Vagina (tissue), 2 donors: ENCODE data around the gene TBCC. TPM values are rescaled to one million over a fixed set of nuclear protein-coding genes. Genes with fewer than 3 reads are reported as not detected.

ENCODE experiments used
- DNase-seq, 2 donors: peaks; one replicate each; pipeline ENCODE4 v3.0.0-alpha.2; 2017; ENCODE audit errors: extremely low spot score in 2 of 2
- H3K27ac ChIP-seq: fragments of 200-600 bp; sonication (generic); one replicate; pipeline ENCODE4 v1.5.1; 2019
- H3K27me3 ChIP-seq: fragments of 200-600 bp; sonication (generic); one replicate; pipeline ENCODE4 v1.5.1; 2019
- H3K36me3 ChIP-seq, 2 donors: fragments of 200-600 bp; sonication (generic); one replicate each; pipeline ENCODE4 v1.5.1; 2017 to 2019
- H3K4me1 ChIP-seq: fragments of 200-600 bp; sonication (generic); one replicate; pipeline ENCODE4 v1.5.1; 2019
- H3K4me3 ChIP-seq, 2 donors: fragments of 200-600 bp; sonication (generic); 1 replicate in 1 of 2; 2 replicates in 1 of 2; pipeline ENCODE4 v1.5.1; 2016 to 2019
- H3K9me3 ChIP-seq: fragments of 200-600 bp; sonication (generic); one replicate; pipeline ENCODE4 v1.5.1; 2019
- POLR2A ChIP-seq, 2 donors: fragments of 450-650 bp; IDR thresholded peaks; one replicate each; pipeline ENCODE4 v1.6.1; 2017; ENCODE audit warnings: antibody characterized with exemption in 2 of 2, mild to moderate bottlenecking in 2 of 2, moderate library complexity in 2 of 2
- POLR2AphosphoS5 ChIP-seq, 2 donors: sonication (generic); formaldehyde crosslinking; IDR thresholded peaks; one replicate each; pipeline ENCODE4 v1.9.0; 2017; ENCODE audit warnings: antibody characterized with exemption in 2 of 2, mild to moderate bottlenecking in 2 of 2, low read depth in 1 of 2; ENCODE audit not compliant: insufficient read depth in 1 of 2
- intact Hi-C: fragments of 100-400 bp; cut with DNase I; formaldehyde crosslinking; loops from one replicate; pipeline ENCODE4 v1.15.1; 2023
- total RNA-seq: library from RNA; depleted of rRNA; stranded (reverse); fragments of >200 nt; gene quantifications from one replicate; pipeline ENCODE4 v1.2.3, GENCODE V29; 2016
- TF ChIP-seq, protein P1 (sequence below), 3 experiments: fragments of 450-650 bp in 2 of 3; fragments of 200-600 bp in 1 of 3; sonication (generic) in 1 of 3; IDR thresholded peaks; one replicate each; pipeline ENCODE4 v1.5.1; 2017 to 2019; ENCODE audit warnings: antibody characterized with exemption in 3 of 3, mild to moderate bottlenecking in 2 of 3, moderate library complexity in 2 of 3

Gene TBCC
- total RNA-seq, 1 donor from 2014 or later: 16.7 TPM

DNA sequence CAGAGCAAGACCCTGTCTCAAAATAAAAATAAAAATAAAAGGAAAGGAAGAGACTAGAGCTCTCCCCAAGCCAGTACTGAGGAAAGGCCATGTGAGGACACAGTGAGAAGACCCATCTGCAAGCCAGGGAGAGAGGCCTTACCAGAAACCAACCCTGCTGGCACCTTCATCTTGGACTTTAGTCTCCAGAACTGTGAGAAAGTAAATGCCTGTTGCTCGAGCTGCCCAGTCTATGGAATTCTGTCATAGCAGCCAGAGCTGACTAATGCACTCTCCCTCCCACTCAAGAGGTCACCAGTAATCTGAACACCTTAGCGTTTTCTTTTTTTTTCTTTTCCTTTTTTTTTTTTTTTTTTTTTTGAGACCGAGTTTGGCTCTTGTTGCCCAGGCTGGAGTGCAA is 16.2 kb downstream of the TBCC start:
- no peak overlapping the region for H3K27ac ChIP-seq
- TF ChIP-seq POLR2A (IDR thresholded peaks at IDR 0.05) (no peak), POLR2AphosphoS5 (IDR thresholded peaks at IDR 0.05; ENCODE audit: insufficient read depth in 1 of 2, low read depth in 1 of 2) (no peak)
- TF ChIP-seq, protein P1, sequence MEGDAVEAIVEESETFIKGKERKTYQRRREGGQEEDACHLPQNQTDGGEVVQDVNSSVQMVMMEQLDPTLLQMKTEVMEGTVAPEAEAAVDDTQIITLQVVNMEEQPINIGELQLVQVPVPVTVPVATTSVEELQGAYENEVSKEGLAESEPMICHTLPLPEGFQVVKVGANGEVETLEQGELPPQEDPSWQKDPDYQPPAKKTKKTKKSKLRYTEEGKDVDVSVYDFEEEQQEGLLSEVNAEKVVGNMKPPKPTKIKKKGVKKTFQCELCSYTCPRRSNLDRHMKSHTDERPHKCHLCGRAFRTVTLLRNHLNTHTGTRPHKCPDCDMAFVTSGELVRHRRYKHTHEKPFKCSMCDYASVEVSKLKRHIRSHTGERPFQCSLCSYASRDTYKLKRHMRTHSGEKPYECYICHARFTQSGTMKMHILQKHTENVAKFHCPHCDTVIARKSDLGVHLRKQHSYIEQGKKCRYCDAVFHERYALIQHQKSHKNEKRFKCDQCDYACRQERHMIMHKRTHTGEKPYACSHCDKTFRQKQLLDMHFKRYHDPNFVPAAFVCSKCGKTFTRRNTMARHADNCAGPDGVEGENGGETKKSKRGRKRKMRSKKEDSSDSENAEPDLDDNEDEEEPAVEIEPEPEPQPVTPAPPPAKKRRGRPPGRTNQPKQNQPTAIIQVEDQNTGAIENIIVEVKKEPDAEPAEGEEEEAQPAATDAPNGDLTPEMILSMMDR (IDR thresholded peaks at IDR 0.05): no peak
- no peaks in the 10 kb centered on the region for H3K27me3 ChIP-seq
- H3K36me3 ChIP-seq: no peaks in the 10 kb centered on the region
- intact Hi-C loops: loop anchor here (5.0 to 10.0 kb wide), 2 partner anchors 67 to 145 kb away; partner anchors contain the start of gene RPL7L1
- no peak for DNase-seq
- no peaks in the 10 kb centered on the region for H3K9me3 ChIP-seq
- no peak overlapping the region for H3K4me3 ChIP-seq
- H3K4me1 ChIP-seq: peaks cover 17% of the 10 kb centered on the region

DNA sequence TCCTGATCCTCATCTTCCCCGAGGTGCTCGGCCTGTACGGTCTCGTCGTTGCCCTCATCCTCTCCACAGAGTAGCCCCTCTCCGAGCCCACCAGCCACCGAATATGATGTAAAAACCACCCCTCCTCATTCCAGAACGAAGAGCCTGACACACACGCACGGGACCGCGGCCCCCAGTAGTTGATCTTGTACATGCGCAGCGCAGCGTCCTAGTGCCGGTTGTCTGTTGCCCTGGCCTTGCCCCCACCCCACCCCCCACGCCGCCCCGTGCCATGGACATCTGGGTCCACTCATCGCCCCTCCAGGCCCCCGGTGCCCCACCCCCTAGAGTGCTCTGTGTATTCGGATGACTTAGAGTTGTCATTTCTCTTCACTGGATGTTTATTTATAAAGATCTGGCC is 18.3 kb downstream of the TBCC start:
- peak overlapping the region; percentile 50 to 62 for H3K4me3 ChIP-seq

DNA sequence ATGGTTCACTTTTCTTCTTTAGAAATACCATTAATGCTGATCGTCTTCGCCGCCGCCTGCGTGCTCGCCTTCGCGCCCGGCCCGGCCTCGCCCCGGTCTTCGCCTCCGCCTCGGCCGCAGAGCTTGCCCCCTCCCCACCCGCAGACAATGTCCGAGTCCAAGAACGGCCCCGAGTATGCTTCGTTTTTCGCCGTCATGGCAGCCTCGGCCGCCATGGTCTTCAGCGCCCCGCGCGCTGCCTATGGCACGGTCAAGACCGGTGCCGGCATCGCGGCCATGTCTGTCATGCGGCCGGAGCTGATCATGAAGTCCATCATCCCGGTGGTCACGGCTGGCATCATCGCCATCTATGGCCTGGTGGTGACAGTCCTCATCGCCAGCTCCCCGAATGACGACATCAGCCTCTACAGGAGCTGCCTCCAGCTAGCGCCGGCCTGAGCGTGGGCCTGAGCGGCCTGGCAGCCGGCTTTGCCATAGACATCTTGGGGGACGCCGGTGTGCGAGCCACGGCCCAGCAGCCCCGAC is 18.8 kb downstream of the TBCC start:
- no peak for DNase-seq
- intact Hi-C loops: loop anchor here (5.0 to 10.0 kb wide), 2 partner anchors 65 to 148 kb away; partner anchors contain the start of gene RPL7L1
- peaks cover 17% of the 10 kb centered on the region for H3K4me1 ChIP-seq

More for the DNA sequence above, 18.3 kb downstream of the TBCC start:
- no peak for DNase-seq
- intact Hi-C loops: loop anchor here (5.0 to 10.0 kb wide), 2 partner anchors 65 to 147 kb away; partner anchors contain the start of gene RPL7L1
- no peaks in the 10 kb centered on the region for H3K9me3 ChIP-seq
- H3K27ac ChIP-seq: peak overlapping the region; percentile 87
- no peaks in the 10 kb centered on the region for H3K27me3 ChIP-seq
- H3K4me1 ChIP-seq: peaks cover 17% of the 10 kb centered on the region
- H3K36me3 ChIP-seq: no peaks in the 10 kb centered on the region
- TF ChIP-seq POLR2A (IDR thresholded peaks at IDR 0.05) (no peak), POLR2AphosphoS5 (IDR thresholded peaks at IDR 0.05; ENCODE audit: insufficient read depth in 1 of 2, low read depth in 1 of 2) (peak in 1 of 2 donors; percentile 6)

DNA sequence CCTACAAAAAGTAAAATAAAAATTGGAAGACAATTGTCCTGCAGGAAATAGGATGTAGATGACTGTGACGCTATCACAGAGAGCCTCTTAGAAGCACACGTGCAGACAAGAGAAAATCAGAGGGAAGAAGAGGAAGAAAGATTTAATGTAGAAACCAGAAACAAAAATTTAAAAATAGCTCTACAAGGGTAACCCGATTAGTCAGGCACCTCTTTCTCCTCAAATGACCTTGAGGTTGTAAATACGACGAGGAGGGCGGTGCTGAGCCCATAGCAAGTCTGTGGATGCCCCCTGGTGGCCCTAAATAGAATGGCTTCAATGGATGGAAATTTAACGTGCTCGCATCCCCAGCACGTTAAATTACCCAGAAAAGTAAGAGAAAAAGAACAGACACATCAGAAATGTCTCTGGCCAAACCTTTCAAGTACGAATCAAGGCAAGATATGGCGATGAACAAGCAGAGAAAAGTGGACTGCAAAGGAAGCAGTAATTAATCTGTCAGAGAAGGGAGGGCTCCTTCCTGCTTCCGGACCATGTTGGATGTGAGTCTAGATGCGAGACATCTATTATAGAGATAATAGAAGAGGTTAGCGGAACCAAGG is 19.3 kb downstream of the TBCC start:
- Histone ChIP-seq H3K4me1 (peaks cover 17% of the 10 kb centered on the region), H3K36me3 (no peaks in the 10 kb centered on the region), H3K27ac (peak overlapping the region; percentile 87), H3K27me3 (no peaks in the 10 kb centered on the region), H3K9me3 (no peaks in the 10 kb centered on the region), H3K4me3 (peak overlapping the region; percentile 50 to 62)
- DNase-seq: no peak
- TF ChIP-seq, protein P1 (IDR thresholded peaks at IDR 0.05): peak; percentile 84 to 94 (median 93)
- TF ChIP-seq POLR2AphosphoS5 (IDR thresholded peaks at IDR 0.05; ENCODE audit: insufficient read depth in 1 of 2, low read depth in 1 of 2): peak in 1 of 2 donors; percentile 91
- TF ChIP-seq POLR2A (IDR thresholded peaks at IDR 0.05): no peak
- intact Hi-C loops: loop anchor here (5.0 to 10.0 kb wide), 2 partner anchors 64 to 148 kb away; partner anchors contain the start of gene RPL7L1

More for the DNA sequence above, 18.8 kb downstream of the TBCC start:
- Histone ChIP-seq H3K36me3 (no peaks in the 10 kb centered on the region), H3K4me3 (peak overlapping the region; percentile 50 to 62), H3K9me3 (no peaks in the 10 kb centered on the region), H3K27me3 (no peaks in the 10 kb centered on the region), H3K27ac (peak overlapping the region; percentile 87)
- TF ChIP-seq POLR2AphosphoS5 (IDR thresholded peaks at IDR 0.05; ENCODE audit: insufficient read depth in 1 of 2, low read depth in 1 of 2): peak in 1 of 2 donors; percentile 40
- TF ChIP-seq, protein P1 (IDR thresholded peaks at IDR 0.05): no peak

DNA sequence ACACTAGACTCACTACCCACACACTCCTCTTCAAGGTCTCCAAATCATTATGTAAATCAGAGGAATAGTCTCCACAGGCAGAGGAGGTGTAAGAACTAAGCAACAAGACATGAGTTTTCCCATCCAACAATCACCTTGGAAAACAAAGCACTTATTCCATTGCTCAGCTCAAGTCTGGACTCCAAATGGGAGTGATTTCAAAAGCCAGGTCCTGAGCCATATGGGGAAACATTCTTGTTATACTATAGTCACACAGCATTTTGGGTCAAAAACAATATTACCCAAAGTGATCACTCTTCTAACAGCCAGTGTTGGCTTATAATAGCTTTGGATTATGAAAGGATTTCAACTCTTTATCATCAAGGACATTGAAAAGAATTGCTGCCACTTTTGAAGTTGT is 19.9 kb downstream of the TBCC start:
- intact Hi-C loops: loop anchor here (5.0 to 10.0 kb wide), 2 partner anchors 64 to 149 kb away; partner anchors contain the start of gene RPL7L1
- Histone ChIP-seq H3K4me1 (peaks cover 17% of the 10 kb centered on the region), H3K36me3 (no peaks in the 10 kb centered on the region), H3K27me3 (no peaks in the 10 kb centered on the region), H3K4me3 (peak overlapping the region in 1 of 2 donors; percentile 62), H3K9me3 (no peaks in the 10 kb centered on the region), H3K27ac (peak overlapping the region; percentile 87)
- DNase-seq: no peak
- TF ChIP-seq, protein P1 (IDR thresholded peaks at IDR 0.05): no peak
- TF ChIP-seq POLR2AphosphoS5 (IDR thresholded peaks at IDR 0.05; ENCODE audit: insufficient read depth in 1 of 2, low read depth in 1 of 2) (no peak), POLR2A (IDR thresholded peaks at IDR 0.05) (no peak)
